HEK293T (cell line): ENCODE measurements around the gene RPS13.

Experiments used
- ARNT ChIP-seq: fragments of 450-650 bp; IDR thresholded peaks from 2 replicates; pipeline ENCODE4 v1.6.1; 2017; ENCODE audit warnings: mild to moderate bottlenecking
- CTBP1 ChIP-seq: fragments of 450-650 bp; IDR thresholded peaks from 2 replicates; pipeline ENCODE4 v1.6.1; 2016; ENCODE audit warnings: borderline replicate concordance
- FOXA1 ChIP-seq: fragments of 450-650 bp; IDR thresholded peaks from 2 replicates; pipeline ENCODE4 v1.6.1; 2016; ENCODE audit warnings: mild to moderate bottlenecking
- FOXM1 ChIP-seq: fragments of 450-650 bp; IDR thresholded peaks from 2 replicates; pipeline ENCODE4 v1.6.1; 2017; ENCODE audit warnings: mild to moderate bottlenecking, borderline replicate concordance
- PKNOX1 ChIP-seq: fragments of 450-650 bp; IDR thresholded peaks from 2 replicates; pipeline ENCODE4 v1.6.1; 2016
- SP1 ChIP-seq: fragments of 450-650 bp; IDR thresholded peaks from 2 replicates; pipeline ENCODE4 v1.6.1; 2017
- SUZ12 ChIP-seq: fragments of 450-650 bp; IDR thresholded peaks from 2 replicates; pipeline ENCODE4 v1.6.1; 2016; ENCODE audit warnings: mild to moderate bottlenecking
- ZNF384 ChIP-seq: fragments of 450-650 bp; IDR thresholded peaks from 2 replicates; pipeline ENCODE4 v1.6.1; 2016

- TF ChIP-seq SP1 (no peak), ARNT (no peak), FOXM1 (no peak), SUZ12 (no peak), CTBP1 (no peak), ZNF384 (no peak), FOXA1 (no peak), PKNOX1 (no peak)
Measured at GRCh38 chr11:17026487-17027082, 50.9 kb downstream of the RPS13 start.
